Colonic mucosa (tissue), 4 donors: ENCODE results near the gene GLRX5. TPM values are rescaled to one million over a fixed set of nuclear protein-coding genes. Genes with fewer than 3 reads are reported as not detected.
A peak's percentile ranks its signal among the peaks of the same experiment; 100 is the strongest.

ENCODE experiments used
- DNase-seq: peaks from one replicate; pipeline ENCODE4 v3.0.0-alpha.2; 2020
- H3K27ac ChIP-seq: fragments of 200-600 bp; one replicate; pipeline ENCODE4 v1.8.0; 2021
- H3K27me3 ChIP-seq: fragments of 200-600 bp; one replicate; pipeline ENCODE4 v1.8.0; 2021
- H3K36me3 ChIP-seq: fragments of 200-600 bp; one replicate; pipeline ENCODE4 v1.8.0; 2021
- H3K4me1 ChIP-seq: fragments of 200-600 bp; one replicate; pipeline ENCODE4 v1.8.0; 2021; ENCODE audit warnings: mild to moderate bottlenecking
- H3K4me3 ChIP-seq: fragments of 200-600 bp; one replicate; pipeline ENCODE4 v1.8.0; 2021
- H3K9ac ChIP-seq, 2 donors: one replicate each; pipeline ENCODE4 v1.7.0; 2013; ENCODE audit warnings: control low read depth in 2 of 2, low read depth in 2 of 2, low read length in 2 of 2
- H3K9me3 ChIP-seq: fragments of 200-600 bp; one replicate; pipeline ENCODE4 v1.8.0; 2021
- intact Hi-C: fragments of 100-400 bp; cut with DNase I; formaldehyde crosslinking; loops from one replicate; pipeline ENCODE4 v1.14.1; 2022
- total RNA-seq, 2 donors: library from RNA; stranded (reverse); fragmentation: NEBNext Ultra II Directional in 1 of 2; extraction: Animal tissue kit (Norgen Biotek cat#: 25700) in 1 of 2; gene quantifications; one replicate each; pipeline ENCODE4 v1.2.1, GENCODE V29; 2021
- TF ChIP-seq, protein P1 (sequence below): fragments of 200-600 bp; IDR thresholded peaks from one replicate; pipeline ENCODE4 v1.8.0; 2022; ENCODE audit warnings: antibody characterized with exemption, mild to moderate bottlenecking
- donor health status: healthy.
- donor health status: DM: no; HTN: no; CAD: no.
- donor health status: DM: no; HTN: no; CAD: no.

Gene GLRX5
- total RNA-seq, 2 donors from 2014 or later: 51.9 to 64.6 TPM

DNA sequence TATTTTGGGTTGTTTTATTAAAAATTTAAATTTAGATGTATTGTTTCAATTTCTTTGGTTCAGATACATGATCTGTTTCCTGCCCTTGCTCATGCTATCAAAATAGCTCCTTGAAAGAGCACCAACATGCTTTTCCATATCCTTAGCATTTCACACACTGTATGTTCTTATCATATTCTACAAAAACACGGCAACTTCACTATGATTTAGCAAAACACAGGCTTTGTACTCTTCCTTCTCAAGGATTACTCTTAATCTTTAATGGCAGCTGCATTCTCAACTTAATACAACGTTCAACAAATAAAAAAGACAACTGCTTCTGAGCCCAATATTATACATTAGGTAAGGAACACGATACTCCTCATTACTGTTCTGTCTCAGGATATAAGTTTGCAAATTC lies 2.9 kb upstream of the GLRX5 start:
- Histone ChIP-seq H3K36me3 (no peaks in the 10 kb centered on the region), H3K9ac (no peak overlapping the region), H3K4me3 (no peak overlapping the region), H3K27ac (no peak overlapping the region), H3K27me3 (no peaks in the 10 kb centered on the region), H3K9me3 (no peaks in the 10 kb centered on the region), H3K4me1 (peaks cover 5% of the 10 kb centered on the region)
- TF ChIP-seq, protein P1, sequence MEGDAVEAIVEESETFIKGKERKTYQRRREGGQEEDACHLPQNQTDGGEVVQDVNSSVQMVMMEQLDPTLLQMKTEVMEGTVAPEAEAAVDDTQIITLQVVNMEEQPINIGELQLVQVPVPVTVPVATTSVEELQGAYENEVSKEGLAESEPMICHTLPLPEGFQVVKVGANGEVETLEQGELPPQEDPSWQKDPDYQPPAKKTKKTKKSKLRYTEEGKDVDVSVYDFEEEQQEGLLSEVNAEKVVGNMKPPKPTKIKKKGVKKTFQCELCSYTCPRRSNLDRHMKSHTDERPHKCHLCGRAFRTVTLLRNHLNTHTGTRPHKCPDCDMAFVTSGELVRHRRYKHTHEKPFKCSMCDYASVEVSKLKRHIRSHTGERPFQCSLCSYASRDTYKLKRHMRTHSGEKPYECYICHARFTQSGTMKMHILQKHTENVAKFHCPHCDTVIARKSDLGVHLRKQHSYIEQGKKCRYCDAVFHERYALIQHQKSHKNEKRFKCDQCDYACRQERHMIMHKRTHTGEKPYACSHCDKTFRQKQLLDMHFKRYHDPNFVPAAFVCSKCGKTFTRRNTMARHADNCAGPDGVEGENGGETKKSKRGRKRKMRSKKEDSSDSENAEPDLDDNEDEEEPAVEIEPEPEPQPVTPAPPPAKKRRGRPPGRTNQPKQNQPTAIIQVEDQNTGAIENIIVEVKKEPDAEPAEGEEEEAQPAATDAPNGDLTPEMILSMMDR: no peak
- intact Hi-C loops: no loop called here
- no peak for DNase-seq

DNA sequence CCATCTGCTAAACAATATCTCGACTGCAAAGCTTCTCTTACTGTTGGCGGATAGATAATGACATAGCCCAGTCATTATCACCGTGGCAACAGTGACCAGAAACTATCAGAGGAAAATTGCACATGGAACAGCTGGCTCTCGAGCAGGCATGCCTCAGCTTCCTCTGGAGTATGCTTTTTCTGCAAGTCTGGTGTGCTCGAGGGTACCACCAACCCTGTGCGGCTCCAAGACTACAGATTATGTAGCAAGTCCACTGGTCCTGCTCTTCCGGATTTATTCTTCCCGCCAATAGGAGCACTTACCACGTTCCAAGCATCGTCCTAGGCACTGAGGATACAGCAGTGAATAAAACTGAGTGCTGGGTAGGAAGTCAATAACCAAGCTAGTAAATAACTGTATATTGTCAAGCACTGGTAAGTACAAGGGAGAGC lies 1.4 kb upstream of the GLRX5 start:
- intact Hi-C loops: no loop called here
- peak overlapping the region; percentile 87 for H3K27ac ChIP-seq
- no peak for DNase-seq

DNA sequence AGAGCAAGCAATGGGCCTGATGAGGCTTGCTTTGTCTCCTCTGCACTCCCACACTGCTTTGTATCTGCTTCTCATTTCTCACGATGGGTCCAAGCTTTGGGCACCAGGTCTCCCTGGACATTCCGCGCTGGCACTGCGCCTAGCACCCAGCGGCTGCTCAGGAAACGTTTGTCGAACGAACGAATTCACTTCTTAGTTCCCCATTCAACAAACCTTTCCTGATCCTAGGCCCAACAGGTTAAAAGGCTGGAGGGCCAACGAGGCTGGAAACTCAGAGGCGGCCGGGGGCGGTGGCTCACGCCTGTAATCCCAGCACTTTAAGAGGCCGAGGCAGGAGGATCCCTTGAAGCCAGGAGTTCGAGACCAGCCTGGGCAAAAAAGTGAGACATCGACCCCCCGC lies 1.0 kb upstream of the GLRX5 start:
- Histone ChIP-seq H3K4me1 (peaks cover 5% of the 10 kb centered on the region), H3K27ac (peak overlapping the region; percentile 87), H3K9me3 (no peaks in the 10 kb centered on the region), H3K36me3 (no peaks in the 10 kb centered on the region), H3K9ac (peak overlapping the region; percentile 28 to 73), H3K27me3 (no peaks in the 10 kb centered on the region), H3K4me3 (peak overlapping the region; percentile 92)
- intact Hi-C loops: no loop called here
- DNase-seq: no peak
- TF ChIP-seq, protein P1: no peak

More for the DNA sequence above, 1.4 kb upstream of the GLRX5 start:
- Histone ChIP-seq H3K4me3 (peak overlapping the region; percentile 92), H3K9ac (peak overlapping the region; percentile 28 to 73), H3K36me3 (no peaks in the 10 kb centered on the region), H3K27me3 (no peaks in the 10 kb centered on the region), H3K4me1 (peaks cover 5% of the 10 kb centered on the region), H3K9me3 (no peaks in the 10 kb centered on the region)
- TF ChIP-seq, protein P1: no peak

DNA sequence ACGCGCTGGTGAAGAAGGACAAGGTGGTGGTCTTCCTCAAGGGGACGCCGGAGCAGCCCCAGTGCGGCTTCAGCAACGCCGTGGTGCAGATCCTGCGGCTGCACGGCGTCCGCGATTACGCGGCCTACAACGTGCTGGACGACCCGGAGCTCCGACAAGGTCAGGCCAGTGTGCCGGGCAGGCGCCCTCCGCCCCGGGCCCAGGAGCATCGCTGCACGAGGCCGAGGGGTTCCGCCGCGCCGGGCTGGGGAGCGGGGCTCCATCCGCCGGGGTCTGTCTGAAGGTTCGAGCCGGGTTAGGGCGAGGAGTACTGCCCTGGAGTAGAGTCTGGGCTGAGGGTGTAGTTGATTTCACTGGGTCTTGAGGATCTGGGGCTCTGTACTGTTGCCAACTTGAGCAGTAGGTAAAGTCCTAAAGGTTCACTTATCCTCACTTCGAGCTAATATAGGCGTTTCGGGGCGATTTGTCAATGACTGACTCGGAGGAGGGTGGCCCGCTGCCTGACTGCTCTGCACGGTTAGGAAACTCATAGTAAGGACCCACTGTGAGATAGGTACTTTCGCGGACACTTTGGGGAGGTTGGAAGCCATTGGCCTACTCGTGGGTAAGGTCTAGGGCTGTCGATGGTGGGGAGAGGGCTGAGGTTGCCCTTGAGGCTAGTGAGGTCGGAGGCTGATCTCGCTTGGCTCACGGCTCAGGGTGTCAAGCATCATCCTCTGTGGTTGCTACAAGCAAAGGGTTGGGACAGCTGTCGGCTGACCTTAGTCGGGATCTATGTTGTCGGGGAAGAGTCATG lies 574 bp downstream of the GLRX5 start:
- Histone ChIP-seq H3K36me3 (no peaks in the 10 kb centered on the region), H3K27ac (no peak overlapping the region), H3K27me3 (no peaks in the 10 kb centered on the region), H3K4me3 (peak overlapping the region; percentile 92), H3K4me1 (peaks cover 5% of the 10 kb centered on the region), H3K9me3 (no peaks in the 10 kb centered on the region), H3K9ac (peak overlapping the region; percentile 90 to 92)
- TF ChIP-seq, protein P1: no peak
- intact Hi-C loops: no loop called here
- no peak for DNase-seq

DNA sequence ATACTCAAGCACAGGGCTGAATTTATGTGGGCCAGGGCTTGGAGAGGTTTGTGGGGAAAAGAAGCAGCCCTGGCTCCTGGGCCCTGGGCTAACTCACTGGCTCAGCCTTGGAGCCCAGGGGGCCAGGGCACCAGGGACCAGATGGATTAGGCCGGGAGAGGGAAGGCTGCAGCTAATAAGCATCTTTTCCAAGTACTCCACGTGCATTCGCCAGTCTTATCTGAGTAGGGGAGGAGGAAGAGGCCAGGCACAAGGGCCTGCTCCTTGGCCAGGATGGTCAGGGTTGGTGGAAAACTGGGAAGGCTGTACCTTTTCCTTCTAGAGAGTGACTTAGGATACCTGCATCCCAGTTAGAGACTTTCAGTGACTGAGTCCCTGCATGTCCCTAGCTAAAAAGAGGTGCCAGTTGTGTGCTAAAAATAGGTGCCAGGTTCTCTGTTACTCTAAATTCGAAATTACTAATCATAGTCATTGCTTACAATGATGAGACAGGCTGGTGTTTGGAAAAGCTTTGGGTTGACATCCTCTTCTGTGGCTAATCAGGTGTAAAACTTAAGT lies 1.3 kb downstream of the GLRX5 start:
- TF ChIP-seq, protein P1: no peak
- Histone ChIP-seq H3K9ac (peak overlapping the region; percentile 90 to 92), H3K27ac (no peak overlapping the region), H3K4me1 (peaks cover 5% of the 10 kb centered on the region), H3K27me3 (no peaks in the 10 kb centered on the region), H3K9me3 (no peaks in the 10 kb centered on the region), H3K4me3 (peak overlapping the region; percentile 92), H3K36me3 (no peaks in the 10 kb centered on the region)
- DNase-seq: no peak
- intact Hi-C loops: no loop called here
